Measurements from ENCODE around the gene NLK. TPM values are rescaled to one million over a fixed set of nuclear protein-coding genes. Genes with fewer than 3 reads are reported as not detected.

NLK gene
- total RNA-seq, 1 experiment from 2014 or later: 28.0 TPM

- H3K27ac ChIP-seq (ENCODE audit: low read length): no peak overlapping the region
- H3K36me3 ChIP-seq (ENCODE audit: control insufficient read depth, insufficient read depth, low read length): no peaks in the 10 kb centered on the region
- ChIA-PET POLR2A (interaction anchor here (0.6 kb wide), 1 partner anchor 19 kb away, joined by 4 read pairs; no protein-coding TSS in a partner anchor), CTCF (no interaction called here)
- ATAC-seq: no peak
- no peak for TF ChIP-seq TCF7L2 (IDR thresholded peaks at IDR 0.05; ENCODE audit: low read depth, low read length)
- TF ChIP-seq CTCF (IDR thresholded peaks at IDR 0.05): no peak
- TF ChIP-seq REST (IDR thresholded peaks at IDR 0.05; ENCODE audit: insufficient read depth in 1 of 2, low read depth in 2 of 2, low read length in 1 of 2): no peak
- TF ChIP-seq POLR2AphosphoS5 (IDR thresholded peaks at IDR 0.05; ENCODE audit: low read depth, low read length): no peak
- TF ChIP-seq SIN3A (IDR thresholded peaks at IDR 0.05; ENCODE audit: borderline replicate concordance, insufficient read depth, low read depth, low read length): no peak
- H3K27me3 ChIP-seq (ENCODE audit: control insufficient read depth, insufficient read depth, low read length): no peaks in the 10 kb centered on the region
- intact Hi-C loops (cut with micrococcal nuclease; ENCODE audit: unreplicated experiment) (no loop called here), in situ Hi-C loops (cut with HindIII; ENCODE audit: low pct_unique_long_range_greater_than_20kb, low sequenced_read_pairs) (no loop called here)
- H3K4me3 ChIP-seq (ENCODE audit: low read depth in 2 of 2, low read length in 2 of 2): no peak overlapping the region
- H3K4me1 ChIP-seq (ENCODE audit: control insufficient read depth, insufficient read depth, low read length): no peaks in the 10 kb centered on the region
- no TSS peak for BruUV-seq (replicated peaks)
- DNase-seq (ENCODE audit: low read depth, low spot score): no peak
- H3K9me3 ChIP-seq (ENCODE audit: control insufficient read depth, insufficient read depth, low read depth, low read length): no peaks in the 10 kb centered on the region
Observed at GRCh38 chr17:28142305-28142704, 99.8 kb downstream of the NLK start.

- Histone ChIP-seq H3K4me1 (ENCODE audit: control insufficient read depth, insufficient read depth, low read length) (no peaks in the 10 kb centered on the region), H3K9me3 (ENCODE audit: control insufficient read depth, insufficient read depth, low read depth, low read length) (no peaks in the 10 kb centered on the region), H3K36me3 (ENCODE audit: control insufficient read depth, insufficient read depth, low read length) (no peaks in the 10 kb centered on the region), H3K4me3 (ENCODE audit: low read depth in 2 of 2, low read length in 2 of 2) (no peak overlapping the region), H3K27me3 (ENCODE audit: control insufficient read depth, insufficient read depth, low read length) (no peaks in the 10 kb centered on the region), H3K27ac (ENCODE audit: low read length) (no peak overlapping the region)
- ATAC-seq: no peak
- in situ Hi-C loops (cut with HindIII; ENCODE audit: low pct_unique_long_range_greater_than_20kb, low sequenced_read_pairs): no loop called here
- intact Hi-C loops (cut with micrococcal nuclease; ENCODE audit: unreplicated experiment): no loop called here
- DNase-seq (ENCODE audit: low read depth, low spot score): no peak
- TF ChIP-seq TCF7L2 (IDR thresholded peaks at IDR 0.05; ENCODE audit: low read depth, low read length): no peak
- no peak for TF ChIP-seq SIN3A (IDR thresholded peaks at IDR 0.05; ENCODE audit: borderline replicate concordance, insufficient read depth, low read depth, low read length)
- TF ChIP-seq CTCF (IDR thresholded peaks at IDR 0.05): no peak
- TF ChIP-seq REST (IDR thresholded peaks at IDR 0.05; ENCODE audit: insufficient read depth in 1 of 2, low read depth in 2 of 2, low read length in 1 of 2): no peak
- no peak for TF ChIP-seq POLR2AphosphoS5 (IDR thresholded peaks at IDR 0.05; ENCODE audit: low read depth, low read length)
- no TSS peak for BruUV-seq (replicated peaks)
- POLR2A ChIA-PET: no interaction called here
- CTCF ChIA-PET: no interaction called here
Observed at GRCh38 chr17:28144019-28144418, 101.5 kb downstream of the NLK start.
